Spleen (tissue), 7 donors: ENCODE measurements around the gene GLIS1.

Source experiments
- CTCF ChIP-seq, 11 experiments: fragments of 200-600 bp in 7 of 11; fragments of 450-650 bp in 4 of 11; sonication (generic) in 4 of 11; IDR thresholded peaks in 8 of 11; conservative IDR thresholded peaks in 3 of 11; 1 replicate in 7 of 11; 2 replicates in 4 of 11; pipeline versions ENCODE4 v1.4.0 to v1.8.0; 2016 to 2021; ENCODE audit warnings: antibody characterized with exemption in 11 of 11, inconsistent platforms in 4 of 11, mild to moderate bottlenecking in 1 of 11
- POLR2A ChIP-seq, 3 donors: fragments of 450-650 bp; IDR thresholded peaks; one replicate each; pipeline ENCODE4 v1.5.1; 2017; ENCODE audit warnings: antibody characterized with exemption in 3 of 3, mild to moderate bottlenecking in 1 of 3
- donor health status: DM: no; HTN: no; CAD: no; lungs with moderate emphysema.
- donor health status: DM: no; HTN: no; CAD: no.
- donor health status: DM: no; HTN: no; CAD: no.

GRCh38 chr1:53478502-53478818, 260.5 kb downstream of the GLIS1 start:
- TF ChIP-seq CTCF (IDR thresholded peaks at IDR 0.05 in 8 of 11, conservative IDR thresholded peaks at IDR 0.05 in 3 of 11) (no peak), POLR2A (IDR thresholded peaks at IDR 0.05) (no peak)
